H1 (cell line): ENCODE results near the gene WNK3. TPM values are rescaled to one million over a fixed set of nuclear protein-coding genes. Genes with fewer than 3 reads are reported as not detected.

Experiments
- ASH2L ChIP-seq: fragments of 200-600, 300-600 bp; sonication (generic); IDR thresholded peaks from one replicate; pipeline ENCODE4 v1.7.1; 2017; ENCODE audit warnings: low read length
- CBX5 ChIP-seq: fragments of 300-800, 300-1000 bp; sonication (generic); IDR thresholded peaks from 2 replicates; pipeline ENCODE4 v1.7.1; 2016; ENCODE audit warnings: antibody characterized with exemption, low read length, low read depth
- CHD7 ChIP-seq: fragments of 300-600 bp; sonication (generic); IDR thresholded peaks from 2 replicates; pipeline ENCODE4 v1.7.1; 2012; ENCODE audit warnings: low read length, moderate library complexity, mild to moderate bottlenecking, inconsistent platforms; ENCODE audit not compliant: insufficient replicate concordance
- EP300 ChIP-seq, 2 experiments: IDR thresholded peaks; 1 replicate in 1 of 2; 2 replicates in 1 of 2; pipeline ENCODE4 v1.6.1; 2011 to 2012; ENCODE audit warnings: low read depth in 2 of 2, low read length in 2 of 2, mild to moderate bottlenecking in 2 of 2, borderline replicate concordance in 1 of 2, inconsistent platforms in 1 of 2, moderate library complexity in 1 of 2
- HDAC2 ChIP-seq, 2 experiments: fragments of 300-600 bp in 1 of 2; sonication (generic) in 1 of 2; IDR thresholded peaks; 2 replicates each; pipeline ENCODE4 v1.6.1; 2011 to 2012; ENCODE audit warnings: low read depth in 2 of 2, low read length in 2 of 2, mild to moderate bottlenecking in 2 of 2, moderate library complexity in 2 of 2, borderline replicate concordance in 1 of 2, inconsistent platforms in 1 of 2
- POU5F1 ChIP-seq: IDR thresholded peaks from 2 replicates; pipeline ENCODE4 v1.6.1; 2011; ENCODE audit warnings: low read depth, mild to moderate bottlenecking, low read length, moderate library complexity
- RNF2 ChIP-seq: fragments of 200-900, 300-1000 bp; sonication (generic); IDR thresholded peaks from 2 replicates; pipeline ENCODE4 v1.7.1; 2016; ENCODE audit warnings: borderline replicate concordance, low read depth, mild to moderate bottlenecking, antibody characterized with exemption, low read length; ENCODE audit not compliant: poor library complexity, severe bottlenecking; ENCODE audit errors: missing control alignments
- TCF12 ChIP-seq: IDR thresholded peaks from 2 replicates; pipeline ENCODE4 v1.6.1; 2011; ENCODE audit warnings: low read depth, mild to moderate bottlenecking, low read length
- polyA plus RNA-seq, 7 experiments: library from polyadenylated mRNA; depleted of rRNA in 3 of 7; stranded (reverse) in 5 of 7; unstranded in 2 of 7; fragments of >200 nt in 5 of 7; fragments of 200-250 nt in 2 of 7; gene quantifications; 1 replicate in 5 of 7; 2 replicates in 1 of 7; 4 replicates in 1 of 7; pipeline versions ENCODE4 v1.2.1 to v1.2.3, GENCODE V29; 2011 to 2013; ENCODE audit warnings: missing spikeins in 2 of 7, mixed read lengths in 2 of 7
- total RNA-seq: library from RNA; stranded (reverse); fragmentation: NEBNext Ultra II Directional; extraction: Animal tissue kit (Norgen Biotek cat#: 25700); gene quantifications from 2 replicates; pipeline ENCODE4 v1.2.1, GENCODE V29; 2021

WNK3 gene
- total and polyA plus RNA-seq, 2 of the 8 experiments (the other 6 are each of a cell fraction or from before 2014, with no cell fraction given): 5.5 to 37.5 TPM

GRCh38 chrX:54230435-54231148 is 127.3 kb downstream of the WNK3 start (continued):
- no peak for TF ChIP-seq CHD7
- TF ChIP-seq ASH2L: no peak
- no peak for TF ChIP-seq CBX5
- no peak for TF ChIP-seq TCF12
- TF ChIP-seq HDAC2 (IDR thresholded peaks at IDR 0.05; ENCODE audit: borderline replicate concordance in 1 of 2, low read depth in 2 of 2, low read length in 2 of 2): no peak
- TF ChIP-seq EP300 (IDR thresholded peaks at IDR 0.05; ENCODE audit: borderline replicate concordance in 1 of 2, low read depth in 2 of 2, low read length in 2 of 2): no peak
- TF ChIP-seq RNF2: no peak
- TF ChIP-seq POU5F1: no peak
